MG63 (cell line): ENCODE data around the gene CCL28. TPM values are rescaled to one million over a fixed set of nuclear protein-coding genes. Genes with fewer than 3 reads are reported as not detected.
"Not testable (repeated sequence)": the region's sequence is repeated elsewhere in the genome, so short reads cannot be mapped to it uniquely, and the experiment has no call there.

Experiments used
- DNase-seq: peaks from one replicate; pipeline ENCODE4 v3.0.0-alpha.2; 2020
- H3K27me3 ChIP-seq: fragments of 250-450 bp; sonication (Bioruptor Pico); 2 replicates; pipeline ENCODE4 v1.5.1; 2020; ENCODE audit warnings: mild to moderate bottlenecking, moderate library complexity
- H3K36me3 ChIP-seq: fragments of 250-450 bp; sonication (Bioruptor Pico); 2 replicates; pipeline ENCODE4 v1.5.1; 2020; ENCODE audit warnings: mild to moderate bottlenecking, moderate library complexity
- H3K4me3 ChIP-seq: fragments of 250-450 bp; sonication (Bioruptor Pico); 2 replicates; pipeline ENCODE4 v1.5.1; 2020; ENCODE audit warnings: mild to moderate bottlenecking, moderate library complexity
- H3K9me3 ChIP-seq: fragments of 250-450 bp; sonication (Bioruptor Pico); 2 replicates; pipeline ENCODE4 v1.5.1; 2020; ENCODE audit warnings: mild to moderate bottlenecking, moderate library complexity
- total RNA-seq: library from RNA; depleted of rRNA; stranded (reverse); fragments of >200 nt; shearing (Covaris generic); gene quantifications from 2 replicates; pipeline ENCODE4 v1.2.3, GENCODE V29; 2014; ENCODE audit warnings: low replicate concordance

Gene CCL28
- total RNA-seq, 1 experiment from 2014 or later: 2.1 TPM

GRCh38 chr5:43367909-43368669 lies 44.1 kb downstream of the CCL28 start:
- DNase-seq: peak; percentile 3
- Histone ChIP-seq H3K27me3 (no peaks in the 10 kb centered on the region), H3K4me3 (no peak overlapping the region), H3K36me3 (no peaks in the 10 kb centered on the region), H3K9me3 (no peaks in the 10 kb centered on the region)

GRCh38 chr5:43367453-43367852 lies 44.7 kb downstream of the CCL28 start:
- no peaks in the 10 kb centered on the region for H3K27me3 ChIP-seq
- H3K4me3 ChIP-seq: no peak overlapping the region
- DNase-seq: no peak
- no peaks in the 10 kb centered on the region for H3K36me3 ChIP-seq
- H3K9me3 ChIP-seq: no peaks in the 10 kb centered on the region

- H3K9me3 ChIP-seq, H3K27me3 ChIP-seq, DNase-seq, H3K36me3 ChIP-seq, H3K4me3 ChIP-seq: not testable (repeated sequence)
Measured at GRCh38 chr5:43366680-43367246, 45.4 kb downstream of the CCL28 start.

GRCh38 chr5:43365155-43365554 lies 47.0 kb downstream of the CCL28 start:
- H3K36me3 ChIP-seq, DNase-seq, H3K4me3 ChIP-seq, H3K9me3 ChIP-seq, H3K27me3 ChIP-seq: not testable (repeated sequence)

- H3K4me3 ChIP-seq: no peak overlapping the region
- H3K36me3 ChIP-seq: no peaks in the 10 kb centered on the region
- H3K27me3 ChIP-seq: no peaks in the 10 kb centered on the region
- DNase-seq: no peak
- 0 out of 2 replicates have a peak, but pooled peaks cover 2% of the 10 kb centered on the region for H3K9me3 ChIP-seq
Measured at GRCh38 chr5:43363445-43364152, 48.6 kb downstream of the CCL28 start.

GRCh38 chr5:43362725-43363435 lies 49.3 kb downstream of the CCL28 start:
- 0 out of 2 replicates have a peak, but pooled peaks cover 2% of the 10 kb centered on the region for H3K9me3 ChIP-seq
- no peak for DNase-seq
- H3K4me3 ChIP-seq: no peak overlapping the region
- H3K27me3 ChIP-seq: no peaks in the 10 kb centered on the region
- H3K36me3 ChIP-seq: no peaks in the 10 kb centered on the region

GRCh38 chr5:43358726-43359125 lies 53.5 kb downstream of the CCL28 start:
- Histone ChIP-seq H3K9me3 (0 out of 2 replicates have a peak, but pooled peaks cover 2% of the 10 kb centered on the region), H3K27me3 (no peaks in the 10 kb centered on the region), H3K36me3 (no peaks in the 10 kb centered on the region), H3K4me3 (no peak overlapping the region)
- DNase-seq: no peak

GRCh38 chr5:43358301-43358700 lies 53.9 kb downstream of the CCL28 start:
- H3K36me3 ChIP-seq: no peaks in the 10 kb centered on the region
- no peak overlapping the region for H3K4me3 ChIP-seq
- DNase-seq: no peak
- H3K27me3 ChIP-seq: no peaks in the 10 kb centered on the region
- H3K9me3 ChIP-seq: 0 out of 2 replicates have a peak, but pooled peaks cover 2% of the 10 kb centered on the region

- Histone ChIP-seq H3K27me3 (no peaks in the 10 kb centered on the region), H3K36me3 (no peaks in the 10 kb centered on the region), H3K9me3 (0 out of 2 replicates have a peak, but pooled peaks cover 2% of the 10 kb centered on the region), H3K4me3 (no peak overlapping the region)
- DNase-seq: no peak
Measured at GRCh38 chr5:43357878-43358281, 54.3 kb downstream of the CCL28 start.

- H3K9me3 ChIP-seq: 0 out of 2 replicates have a peak, but pooled peaks cover 2% of the 10 kb centered on the region
- DNase-seq: no peak
- no peaks in the 10 kb centered on the region for H3K27me3 ChIP-seq
- H3K4me3 ChIP-seq: no peak overlapping the region
- H3K36me3 ChIP-seq: no peaks in the 10 kb centered on the region
Measured at GRCh38 chr5:43357067-43357466, 55.1 kb downstream of the CCL28 start.

GRCh38 chr5:43354774-43355173 lies 57.4 kb downstream of the CCL28 start:
- H3K4me3 ChIP-seq: no peak overlapping the region
- DNase-seq: no peak
- H3K27me3 ChIP-seq: no peaks in the 10 kb centered on the region
- 0 out of 2 replicates have a peak, but pooled peaks cover 2% of the 10 kb centered on the region for H3K9me3 ChIP-seq
- H3K36me3 ChIP-seq: no peaks in the 10 kb centered on the region

GRCh38 chr5:43353668-43354067 lies 58.5 kb downstream of the CCL28 start:
- no peaks in the 10 kb centered on the region for H3K27me3 ChIP-seq
- no peak overlapping the region for H3K4me3 ChIP-seq
- H3K9me3 ChIP-seq: no peaks in the 10 kb centered on the region
- DNase-seq: no peak
- H3K36me3 ChIP-seq: no peaks in the 10 kb centered on the region

GRCh38 chr5:43352915-43353314 lies 59.3 kb downstream of the CCL28 start:
- Histone ChIP-seq H3K27me3 (no peaks in the 10 kb centered on the region), H3K36me3 (no peaks in the 10 kb centered on the region), H3K9me3 (no peaks in the 10 kb centered on the region), H3K4me3 (no peak overlapping the region)
- no peak for DNase-seq

GRCh38 chr5:43352131-43352530 lies 60.1 kb downstream of the CCL28 start:
- H3K9me3 ChIP-seq: no peaks in the 10 kb centered on the region
- H3K36me3 ChIP-seq: no peaks in the 10 kb centered on the region
- no peak overlapping the region for H3K4me3 ChIP-seq
- H3K27me3 ChIP-seq: no peaks in the 10 kb centered on the region
- no peak for DNase-seq

- Histone ChIP-seq H3K9me3 (no peaks in the 10 kb centered on the region), H3K36me3 (no peaks in the 10 kb centered on the region), H3K4me3 (no peak overlapping the region), H3K27me3 (no peaks in the 10 kb centered on the region)
- no peak for DNase-seq
Measured at GRCh38 chr5:43348861-43349363, 63.3 kb downstream of the CCL28 start.

- no peaks in the 10 kb centered on the region for H3K9me3 ChIP-seq
- no peaks in the 10 kb centered on the region for H3K36me3 ChIP-seq
- no peak overlapping the region for H3K4me3 ChIP-seq
- H3K27me3 ChIP-seq: no peaks in the 10 kb centered on the region
- no peak for DNase-seq
Measured at GRCh38 chr5:43348207-43348606, 64.0 kb downstream of the CCL28 start.

GRCh38 chr5:43338862-43339261 lies 73.3 kb downstream of the CCL28 start:
- Histone ChIP-seq H3K4me3 (no peak overlapping the region), H3K9me3 (peaks cover 4% of the 10 kb centered on the region; the same call in 1 of the 2 replicates), H3K27me3 (no peaks in the 10 kb centered on the region), H3K36me3 (no peaks in the 10 kb centered on the region)
- no peak for DNase-seq
